ENCODE results near the gene ARIH2.

GRCh38 chr3:49032646-49033304 is 114.1 kb downstream of the ARIH2 start:
- TF ChIP-seq CTCF (IDR thresholded peaks at IDR 0.05) (no peak), EP300 (IDR thresholded peaks at IDR 0.05) (no peak), POLR2AphosphoS5 (IDR thresholded peaks at IDR 0.05) (no peak), POLR2A (IDR thresholded peaks at IDR 0.05) (no peak)
